K562 (cell line): ENCODE data around the gene DCHS2. TPM values are rescaled to one million over a fixed set of nuclear protein-coding genes. Genes with fewer than 3 reads are reported as not detected.

Experiments used
- ATAC-seq: fragments of 200-7000 bp; cut with Tn5 transposase; 3 replicates; pipeline ENCODE4 v1.9.1; 2020; ENCODE audit warnings: moderate library complexity
- BruUV-seq: library from RNA; stranded (reverse); fragments of 400-500 nt; replicated peaks from 2 replicates; lab custom pipeline; 2021; lab: Mats Ljungman, UMichigan
- CTCF ChIA-PET: fragments of 300-600 bp; formaldehyde crosslinking; extraction: SDS; loops from one replicate; lab custom pipeline; 2021; ENCODE audit warnings: low intra/inter-chr PET ratio; lab: Yijun Ruan, JAX
- POLR2A ChIA-PET: fragments of 300-600, 350-650 bp; sonication (Branson Sonifier 250); formaldehyde crosslinking; extraction: SDS; loops from one replicate; lab custom pipeline; 2021; ENCODE audit warnings: antibody characterized with exemption, inconsistent platforms; lab: Yijun Ruan, JAX
- DNase-seq, 4 experiments: peaks; one replicate each; pipeline versions ENCODE4 v3.0.0 to v3.0.0-alpha.2; 2011 to 2018; ENCODE audit warnings: low spot score in 3 of 4, mixed read lengths in 3 of 4; ENCODE audit errors: extremely low read depth in 1 of 4
- FAIRE-seq: peaks from 2 replicates; lab custom pipeline; 2011; peaks lifted over from hg19 to GRCh38; lab: Jason Lieb, UNC
- H2AFZ ChIP-seq: 2 replicates; pipeline ENCODE4 v1.6.0; 2011; ENCODE audit warnings: low read depth, low read length, control low read depth, inconsistent platforms
- H3K27ac ChIP-seq: fragments of 200-600 bp; 3 replicates; pipeline ENCODE4 v1.8.0; 2011; ENCODE audit warnings: low read depth, mild to moderate bottlenecking, control low read depth, inconsistent platforms, low read length, moderate library complexity, mixed read lengths; ENCODE audit errors: extremely low read depth
- H3K27me3 ChIP-seq, 2 experiments: fragments of 300-600 bp in 1 of 2; 2 replicates in 1 of 2; 3 replicates in 1 of 2; pipeline versions ENCODE4 v1.6.0 to v1.8.0; 2011; ENCODE audit warnings: inconsistent platforms in 2 of 2, low read length in 2 of 2, mild to moderate bottlenecking in 1 of 2, mixed read lengths in 1 of 2, moderate library complexity in 1 of 2; ENCODE audit not compliant: control insufficient read depth in 2 of 2, insufficient read depth in 2 of 2
- H3K36me3 ChIP-seq: fragments of 300-600 bp; 3 replicates; pipeline ENCODE4 v1.8.0; 2011; ENCODE audit warnings: mild to moderate bottlenecking, low read length, inconsistent platforms; ENCODE audit not compliant: control insufficient read depth, insufficient read depth
- H3K4me1 ChIP-seq, 2 experiments: fragments of 200-600 bp in 1 of 2; replicated peaks in 1 of 2; 2 replicates in 1 of 2; 3 replicates in 1 of 2; pipeline versions ENCODE4 v1.5.1 to v1.8.0; 2011; ENCODE audit warnings: inconsistent platforms in 2 of 2, low read length in 2 of 2, mild to moderate bottlenecking in 1 of 2, mixed read lengths in 1 of 2, moderate library complexity in 1 of 2; ENCODE audit not compliant: control insufficient read depth in 2 of 2, insufficient read depth in 2 of 2
- H3K4me2 ChIP-seq: 2 replicates; pipeline ENCODE4 v1.6.1; 2011; ENCODE audit warnings: low read length, control low read depth, inconsistent platforms, mixed read lengths; ENCODE audit not compliant: insufficient read depth
- H3K4me3 ChIP-seq: fragments of 200-600 bp; sonication (generic), shearing (Covaris generic); 2 replicates; pipeline ENCODE4 v1.5.1; 2016; ENCODE audit warnings: control low read depth, inconsistent platforms
- H3K79me2 ChIP-seq: fragments of 200-600 bp; 3 replicates; pipeline ENCODE4 v1.8.0; 2011; ENCODE audit warnings: low read length, inconsistent platforms; ENCODE audit not compliant: control insufficient read depth, insufficient read depth
- H3K9ac ChIP-seq, 2 experiments: 2 replicates each; pipeline versions ENCODE4 v1.6.0 to v1.6.1; 2011; ENCODE audit warnings: low read depth in 2 of 2, low read length in 2 of 2, control low read depth in 1 of 2, inconsistent platforms in 1 of 2, mild to moderate bottlenecking in 1 of 2, mixed read lengths in 1 of 2; ENCODE audit not compliant: insufficient read depth in 1 of 2
- H3K9me1 ChIP-seq: one replicate; pipeline ENCODE4 v1.6.0; 2011; ENCODE audit warnings: inconsistent platforms, mild to moderate bottlenecking, low read length, moderate library complexity; ENCODE audit not compliant: control insufficient read depth, insufficient read depth
- H3K9me3 ChIP-seq: replicated peaks from 2 replicates; pipeline ENCODE4 v1.5.1; 2011; ENCODE audit warnings: low read depth, low read length, inconsistent platforms; ENCODE audit not compliant: control insufficient read depth, insufficient read depth
- H4K20me1 ChIP-seq: replicated peaks from 2 replicates; pipeline ENCODE4 v1.6.1; 2011; ENCODE audit warnings: low read length, inconsistent platforms, mixed read lengths; ENCODE audit not compliant: control insufficient read depth, insufficient read depth
- ADNP ChIP-seq: fragments of 200-800 bp; sonication (Bioruptor generic); IDR thresholded peaks from 2 replicates; pipeline ENCODE4 v1.6.1; 2016; ENCODE audit warnings: missing genetic modification characterization, missing compliant biosample characterization
- RFX1 ChIP-seq: fragments of 450-650 bp; IDR thresholded peaks from 2 replicates; pipeline ENCODE4 v1.6.1; 2016; ENCODE audit warnings: mild to moderate bottlenecking, moderate library complexity
- ZNF384 ChIP-seq: IDR thresholded peaks from 2 replicates; pipeline ENCODE4 v1.6.1; 2012; ENCODE audit warnings: low read depth, low read length, improper control_type of control experiment
- WGBS: fragments of 100-300 bp; shearing (Covaris generic); methylation state at CpG from one replicate; pipeline ENCODE4 v1.1.6; 2016; ENCODE audit warnings: low coverage, mixed read lengths; ENCODE audit not compliant: insufficient coverage; ENCODE audit errors: missing lambda C conversion rate; 5-methylcytosine and 5-hydroxymethylcytosine counted together
- in situ Hi-C: fragments of 300-500 bp; cut with MboI; formaldehyde crosslinking; loops from 4 replicates; pipeline ENCODE4 v1.15.0; 2018; ENCODE audit warnings: inconsistent platforms, mixed read lengths
- intact Hi-C: fragments of 100-400 bp; cut with micrococcal nuclease; formaldehyde crosslinking; loops from 2 replicates; pipeline ENCODE4 v1.14.2; 2022
- polyA plus RNA-seq, 8 experiments: library from polyadenylated mRNA; depleted of rRNA in 4 of 8; stranded (reverse) in 5 of 8; unstranded in 3 of 8; fragments of >200 nt; fragmentation: Nextera tagmentation in 2 of 8; fragmentation: Illumina TruSeq in 1 of 8; extraction: Ambion mirVana in 2 of 8; extraction: Trizol in 1 of 8; gene quantifications; 2 replicates each; pipeline versions ENCODE4 v1.2.1 to v1.2.3, GENCODE V29; 2011 to 2014; ENCODE audit warnings: inconsistent platforms in 1 of 8, missing spikeins in 1 of 8
- total RNA-seq, 7 experiments: library from RNA; depleted of rRNA in 6 of 7; stranded (reverse); fragments of >200 nt in 6 of 7; fragmentation: Illumina TruSeq in 2 of 7; extraction: Trizol in 2 of 7; gene quantifications; 2 replicates each; pipeline versions ENCODE4 v1.2.1 to v1.2.3, GENCODE V29; 2011 to 2021; ENCODE audit warnings: low replicate concordance in 1 of 7
- TF ChIP-seq, protein P1 (sequence below): fragments of 250-450 bp; sonication (Bioruptor Pico); IDR thresholded peaks from 2 replicates; pipeline ENCODE4 v1.5.0; 2020; ENCODE audit warnings: mild to moderate bottlenecking

DCHS2 gene
- total and polyA plus RNA-seq, 9 of the 15 experiments (the other 6 are each of a cell fraction or from before 2014, with no cell fraction given), result 0.49 to 7.1 (median 5.3) TPM

DNA sequence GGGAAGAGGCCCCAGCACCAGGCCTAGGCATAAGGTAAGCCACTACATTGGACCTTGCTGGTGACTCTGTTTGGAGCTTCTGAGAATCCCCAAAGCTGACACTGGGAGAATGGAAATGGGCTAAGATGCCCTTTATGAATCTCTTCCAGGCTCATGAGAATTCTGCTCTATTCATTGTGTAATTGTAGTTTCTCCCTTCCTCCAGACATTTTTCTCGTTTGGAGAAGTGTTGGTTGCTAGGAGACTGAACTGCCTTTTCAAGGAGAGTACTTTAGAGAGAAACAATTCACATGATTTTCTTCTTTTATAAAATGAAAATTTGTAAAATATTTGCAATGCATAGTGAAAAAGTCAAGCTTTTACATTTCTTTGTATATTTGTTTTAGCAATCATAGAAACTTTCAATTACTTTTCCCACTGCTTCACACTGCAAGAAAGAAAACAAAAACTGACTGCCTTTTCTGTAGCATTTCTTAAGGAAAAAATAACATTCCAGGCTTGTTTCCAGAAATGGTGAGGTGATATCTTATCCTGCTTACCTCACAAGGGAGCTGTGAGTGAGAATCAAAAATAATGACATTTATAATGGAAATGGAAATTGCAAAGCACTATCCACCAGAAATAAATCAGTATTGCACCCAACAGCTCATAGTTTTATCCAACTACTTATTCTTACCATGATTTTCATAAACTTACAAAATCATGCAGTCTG, 24.9 kb upstream of the DCHS2 start:
- TF ChIP-seq RFX1 (peak; percentile 25; the same call in 1 of the 2 replicates), ADNP (tag) (no peak), ZNF384 (no peak)
- TF ChIP-seq, protein P1, sequence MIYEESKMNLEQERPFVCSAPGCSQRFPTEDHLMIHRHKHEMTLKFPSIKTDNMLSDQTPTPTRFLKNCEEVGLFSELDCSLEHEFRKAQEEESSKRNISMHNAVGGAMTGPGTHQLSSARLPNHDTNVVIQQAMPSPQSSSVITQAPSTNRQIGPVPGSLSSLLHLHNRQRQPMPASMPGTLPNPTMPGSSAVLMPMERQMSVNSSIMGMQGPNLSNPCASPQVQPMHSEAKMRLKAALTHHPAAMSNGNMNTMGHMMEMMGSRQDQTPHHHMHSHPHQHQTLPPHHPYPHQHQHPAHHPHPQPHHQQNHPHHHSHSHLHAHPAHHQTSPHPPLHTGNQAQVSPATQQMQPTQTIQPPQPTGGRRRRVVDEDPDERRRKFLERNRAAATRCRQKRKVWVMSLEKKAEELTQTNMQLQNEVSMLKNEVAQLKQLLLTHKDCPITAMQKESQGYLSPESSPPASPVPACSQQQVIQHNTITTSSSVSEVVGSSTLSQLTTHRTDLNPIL, result no peak
- FAIRE-seq (no peak), DNase-seq (no peak), ATAC-seq (no peak)
- H3K9me1 ChIP-seq, result no peaks in the 10 kb centered on the region
- H3K4me1 ChIP-seq, result no peaks in the 10 kb centered on the region; a peak in 1 of 5 replicates
- H3K9ac ChIP-seq, result no peak overlapping the region
- H3K4me3 ChIP-seq, result no peak overlapping the region
- in situ Hi-C loops (no loop called here), intact Hi-C loops (no loop called here)
- no peaks in the 10 kb centered on the region for H3K79me2 ChIP-seq
- BruUV-seq, result no TSS peak
- no peaks in the 10 kb centered on the region for H3K9me3 ChIP-seq
- H4K20me1 ChIP-seq, result no peaks in the 10 kb centered on the region
- CTCF ChIA-PET, result no interaction called here
- no peaks in the 10 kb centered on the region for H3K27me3 ChIP-seq
- no peak overlapping the region for H3K4me2 ChIP-seq
- POLR2A ChIA-PET, result interaction anchor here (0.6 to 1.3 kb wide), 5 partner anchors 9 to 92 kb away, joined by 3 to 4 read pairs (median 3); no protein-coding TSS in a partner anchor
- no peak overlapping the region for H3K27ac ChIP-seq
- WGBS, result 0% methylated on average over 1 of the region's 1 CpG
- H3K36me3 ChIP-seq, result no peaks in the 10 kb centered on the region
- no peak overlapping the region for H2AFZ ChIP-seq
